K562 (cell line): ENCODE data around the gene ZFYVE19. TPM values are rescaled to one million over a fixed set of nuclear protein-coding genes. Genes with fewer than 3 reads are reported as not detected.

Experiments used
- CREB3 ChIP-seq: fragments of 450-650 bp; conservative IDR thresholded peaks from 2 replicates; pipeline ENCODE4 v1.6.1; 2016; ENCODE audit warnings: missing genetic modification characterization, low read depth, mild to moderate bottlenecking, missing compliant biosample characterization, moderate library complexity
- CREB3L1 ChIP-seq: fragments of 450-650 bp; IDR thresholded peaks from 2 replicates; pipeline ENCODE4 v1.6.1; 2014; ENCODE audit warnings: low read depth, mild to moderate bottlenecking, moderate library complexity, borderline replicate concordance
- CXXC5 ChIP-seq: fragments of 250-450 bp; sonication (Bioruptor Pico); IDR thresholded peaks from 2 replicates; pipeline ENCODE4 v1.8.0; 2022; ENCODE audit warnings: inconsistent platforms, mild to moderate bottlenecking, moderate library complexity
- EP300 ChIP-seq: IDR thresholded peaks from 2 replicates; pipeline ENCODE4 v1.6.1; 2012; ENCODE audit warnings: low read length, improper control_type of control experiment
- ETV1 ChIP-seq: fragments of 450-650 bp; conservative IDR thresholded peaks from 2 replicates; pipeline ENCODE4 v1.6.1; 2016; ENCODE audit warnings: missing genetic modification characterization, control low read depth, low read depth, missing compliant biosample characterization
- ETV5 ChIP-seq: sonication (generic); formaldehyde crosslinking; IDR thresholded peaks from 2 replicates; pipeline ENCODE4 v1.4.0; 2020; ENCODE audit warnings: low read depth, mild to moderate bottlenecking, missing genetic modification reagents
- HDGF ChIP-seq: fragments of 450-650 bp; IDR thresholded peaks from 2 replicates; pipeline ENCODE4 v1.6.1; 2016
- KAT7 ChIP-seq: sonication (generic); formaldehyde crosslinking; IDR thresholded peaks from 2 replicates; pipeline ENCODE4 v1.8.0; 2022; ENCODE audit warnings: missing genetic modification reagents, mild to moderate bottlenecking, borderline replicate concordance
- MNT ChIP-seq, 2 experiments: fragments of 450-650 bp; conservative IDR thresholded peaks; 2 replicates each; pipeline ENCODE4 v1.6.1; 2017; ENCODE audit warnings: mild to moderate bottlenecking in 2 of 2, moderate library complexity in 2 of 2
- NCOA1 ChIP-seq: fragments of 450-650 bp; IDR thresholded peaks from 2 replicates; pipeline ENCODE4 v1.6.1; 2016; ENCODE audit warnings: low read depth
- NFE2 ChIP-seq: IDR thresholded peaks from 2 replicates; pipeline ENCODE4 v1.6.1; 2014; ENCODE audit warnings: antibody characterized with exemption, low read depth
- NR4A1 ChIP-seq, 2 experiments: fragments of 250-450 bp in 1 of 2; fragments of 450-650 bp in 1 of 2; sonication (Bioruptor Pico) in 1 of 2; IDR thresholded peaks; 2 replicates each; pipeline versions ENCODE4 v1.4.0 to v1.6.1; 2016 to 2020; ENCODE audit warnings: mild to moderate bottlenecking in 2 of 2, missing compliant biosample characterization in 1 of 2, missing genetic modification characterization in 1 of 2, moderate library complexity in 1 of 2
- POLR2A ChIP-seq: fragments of 450-650 bp; conservative IDR thresholded peaks from 2 replicates; pipeline ENCODE4 v1.6.1; 2016
- POLR2AphosphoS5 ChIP-seq: IDR thresholded peaks from 2 replicates; pipeline ENCODE4 v1.6.1; 2011; ENCODE audit warnings: mild to moderate bottlenecking, low read depth, low read length, moderate library complexity; ENCODE audit not compliant: control insufficient read depth, insufficient read depth
- SMC3 ChIP-seq: conservative IDR thresholded peaks from 2 replicates; pipeline ENCODE4 v1.6.1; 2011; ENCODE audit warnings: low read depth, low read length, improper control_type of control experiment; ENCODE audit not compliant: insufficient read depth
- SP1 ChIP-seq: sonication (generic); formaldehyde crosslinking; IDR thresholded peaks from 2 replicates; pipeline ENCODE4 v1.8.1; 2022; ENCODE audit warnings: mild to moderate bottlenecking, missing genetic modification reagents
- TARDBP ChIP-seq: fragments of 450-650 bp; IDR thresholded peaks from 2 replicates; pipeline ENCODE4 v1.6.1; 2016
- USF1 ChIP-seq: sonication (generic); formaldehyde crosslinking; IDR thresholded peaks from 2 replicates; pipeline ENCODE4 v1.9.0; 2022; ENCODE audit warnings: mild to moderate bottlenecking, missing genetic modification reagents
- ZBTB12 ChIP-seq: fragments of 250-450 bp; sonication (Bioruptor Pico); IDR thresholded peaks from 2 replicates; pipeline ENCODE4 v1.4.0; 2020
- ZNF124 ChIP-seq: sonication (generic); formaldehyde crosslinking; IDR thresholded peaks from 2 replicates; pipeline ENCODE4 v1.8.1; 2022; ENCODE audit warnings: missing genetic modification reagents
- ZNF143 ChIP-seq: sonication (generic); formaldehyde crosslinking; IDR thresholded peaks from 2 replicates; pipeline ENCODE4 v1.9.0; 2022; ENCODE audit warnings: mild to moderate bottlenecking, missing genetic modification reagents
- ZNF696 ChIP-seq: fragments of 250-450 bp; sonication (Bioruptor Pico); conservative IDR thresholded peaks from 2 replicates; pipeline ENCODE4 v1.4.0; 2020; ENCODE audit warnings: mild to moderate bottlenecking, moderate library complexity
- polyA plus RNA-seq, 8 experiments: library from polyadenylated mRNA; depleted of rRNA in 4 of 8; stranded (reverse) in 5 of 8; unstranded in 3 of 8; fragments of >200 nt; fragmentation: Nextera tagmentation in 2 of 8; fragmentation: Illumina TruSeq in 1 of 8; extraction: Ambion mirVana in 2 of 8; extraction: Trizol in 1 of 8; gene quantifications; 2 replicates each; pipeline versions ENCODE4 v1.2.1 to v1.2.3, GENCODE V29; 2011 to 2014; ENCODE audit warnings: inconsistent platforms in 1 of 8, missing spikeins in 1 of 8
- total RNA-seq, 7 experiments: library from RNA; depleted of rRNA in 6 of 7; stranded (reverse); fragments of >200 nt in 6 of 7; fragmentation: Illumina TruSeq in 2 of 7; extraction: Trizol in 2 of 7; gene quantifications; 2 replicates each; pipeline versions ENCODE4 v1.2.1 to v1.2.3, GENCODE V29; 2011 to 2021; ENCODE audit warnings: low replicate concordance in 1 of 7

The ZFYVE19 gene
- total and polyA plus RNA-seq, 9 of the 15 experiments (the other 6 are each of a cell fraction or from before 2014, with no cell fraction given), result 1.5 to 36.8 (median 19.9) TPM

- TF ChIP-seq CREB3 (tag) (no peak), EP300 (peak; percentile 44; the same call in 1 of the 2 replicates), SMC3 (no peak), MNT (conservative IDR thresholded peaks at IDR 0.05) (no peak), HDGF (peak; percentile 91), NCOA1 (no peak), SP1 (CRISPR knock-in tag) (0 out of 2 replicates have a peak, but pooled peaks have one; percentile 35), USF1 (no peak), NFE2 (no peak), ETV5 (CRISPR knock-in tag) (no peak), KAT7 (CRISPR knock-in tag) (peak; percentile 86; the same call in 1 of the 2 replicates), NR4A1 (CRISPR knock-in tag; IDR thresholded peaks at IDR 0.05) (no peak), NR4A1 (tag; IDR thresholded peaks at IDR 0.05) (no peak), ZNF143 (no peak), POLR2AphosphoS5 (0 out of 2 replicates have a peak, but pooled peaks have one; percentile 45), ZBTB12 (CRISPR knock-in tag) (no peak), CREB3L1 (no peak), ETV1 (tag) (peak; percentile 65), POLR2A (peak; percentile 54), CXXC5 (CRISPR knock-in tag) (no peak), ZNF124 (CRISPR knock-in tag) (no peak), TARDBP (peak; percentile 54; the same call in 1 of the 2 replicates), ZNF696 (CRISPR knock-in tag) (no peak)
Measured at GRCh38 chr15:40847223-40847961, 40.5 kb downstream of the ZFYVE19 start (continued).
